ENCODE results near the gene SLC6A2. TPM values are rescaled to one million over a fixed set of nuclear protein-coding genes. Genes with fewer than 3 reads are reported as not detected.

The SLC6A2 gene
- total and polyA plus RNA-seq, 2 of the 13 experiments (the other 11 are each of a cell fraction or from before 2014, with no cell fraction given) = 0.62 to 0.66 TPM

DNA sequence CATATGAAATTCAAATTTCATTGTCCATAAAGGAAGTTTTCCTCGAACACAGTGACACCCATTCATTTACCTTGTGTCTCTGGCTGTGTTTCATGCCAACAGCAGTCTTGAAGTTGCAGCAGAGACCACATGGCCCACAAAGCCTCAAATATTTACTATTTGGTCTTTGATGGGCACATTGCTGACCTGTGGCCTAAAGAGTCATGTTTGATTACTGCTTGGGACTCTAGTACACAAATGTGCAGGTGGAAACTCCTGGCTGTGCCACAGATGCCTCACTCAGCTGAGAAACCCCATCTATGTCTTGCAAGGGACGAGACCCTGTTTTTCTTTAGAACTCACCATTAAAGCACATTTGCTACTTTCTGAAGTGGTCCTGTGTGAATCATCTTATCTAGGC lies 76.7 kb downstream of the SLC6A2 start:
- H2AFZ ChIP-seq (ENCODE audit: low read length) = no peak overlapping the region
- H3K9ac ChIP-seq (ENCODE audit: insufficient read depth, low read depth, low read length) = no peak overlapping the region
- H3K9me3 ChIP-seq (ENCODE audit: low read length) = no peaks in the 10 kb centered on the region
- in situ Hi-C loops (cut with HindIII; ENCODE audit: extremely low pct_ligation_motif_present, low pct_unique_long_range_greater_than_20kb) = no loop called here
- H3K4me2 ChIP-seq (ENCODE audit: low read depth, low read length) = no peak overlapping the region
- BruUV-seq (replicated peaks) = no TSS peak
- no peak overlapping the region for H3K27ac ChIP-seq (ENCODE audit: extremely low read length, insufficient read depth, low read length)
- no peak for FAIRE-seq
- H3K4me3 ChIP-seq (replicated peaks in 1 of 3; ENCODE audit: insufficient read depth in 1 of 3, low read depth in 2 of 3, low read length in 3 of 3) = no peak overlapping the region
- no peak for DNase-seq (ENCODE audit: low spot score)
- no peaks in the 10 kb centered on the region for H3K36me3 ChIP-seq (replicated peaks in 1 of 2; ENCODE audit: control insufficient read depth in 1 of 2, insufficient read depth in 2 of 2, low read length in 2 of 2)
- H3K79me2 ChIP-seq (ENCODE audit: insufficient read depth, low read length) = no peaks in the 10 kb centered on the region
- ChIA-PET CTCF (ENCODE audit: low intra/inter-chr PET ratio, low total read pairs) (no interaction called here), POLR2A (no interaction called here)
- intact Hi-C loops (cut with micrococcal nuclease; ENCODE audit: unreplicated experiment) = no loop called here
- H4K20me1 ChIP-seq (ENCODE audit: insufficient read depth, low read length) = no peaks in the 10 kb centered on the region
- ATAC-seq = no peak
- TF ChIP-seq ZNF451 (CRISPR knock-in tag; IDR thresholded peaks at IDR 0.05) (no peak), RFXAP (CRISPR knock-in tag; IDR thresholded peaks at IDR 0.05; ENCODE audit: borderline replicate concordance) (no peak), KLF16 (CRISPR knock-in tag; IDR thresholded peaks at IDR 0.05) (no peak), HHEX (CRISPR knock-in tag; IDR thresholded peaks at IDR 0.05) (peak; percentile 45; the same call in 1 of the 2 replicates), RBAK (CRISPR knock-in tag; IDR thresholded peaks at IDR 0.05) (no peak), SRY (CRISPR knock-in tag; IDR thresholded peaks at IDR 0.05) (no peak), ZNF264 (CRISPR knock-in tag; IDR thresholded peaks at IDR 0.05) (no peak), MLLT10 (CRISPR knock-in tag; IDR thresholded peaks at IDR 0.05) (no peak), TCF12 (IDR thresholded peaks at IDR 0.05) (no peak), TCF12 (CRISPR knock-in tag; IDR thresholded peaks at IDR 0.05) (no peak), ATF1 (CRISPR knock-in tag; IDR thresholded peaks at IDR 0.05) (no peak), NR2F2 (IDR thresholded peaks at IDR 0.05; ENCODE audit: borderline replicate concordance, low read depth) (0 out of 2 replicates have a peak, but pooled peaks have one; percentile 24)
- TF ChIP-seq, protein P1, sequence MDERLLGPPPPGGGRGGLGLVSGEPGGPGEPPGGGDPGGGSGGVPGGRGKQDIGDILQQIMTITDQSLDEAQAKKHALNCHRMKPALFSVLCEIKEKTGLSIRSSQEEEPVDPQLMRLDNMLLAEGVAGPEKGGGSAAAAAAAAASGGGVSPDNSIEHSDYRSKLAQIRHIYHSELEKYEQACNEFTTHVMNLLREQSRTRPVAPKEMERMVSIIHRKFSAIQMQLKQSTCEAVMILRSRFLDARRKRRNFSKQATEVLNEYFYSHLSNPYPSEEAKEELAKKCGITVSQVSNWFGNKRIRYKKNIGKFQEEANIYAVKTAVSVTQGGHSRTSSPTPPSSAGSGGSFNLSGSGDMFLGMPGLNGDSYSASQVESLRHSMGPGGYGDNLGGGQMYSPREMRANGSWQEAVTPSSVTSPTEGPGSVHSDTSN (CRISPR knock-in tag; IDR thresholded peaks at IDR 0.05) = 0 out of 2 replicates have a peak, but pooled peaks have one; percentile 23
- TF ChIP-seq, protein P2, sequence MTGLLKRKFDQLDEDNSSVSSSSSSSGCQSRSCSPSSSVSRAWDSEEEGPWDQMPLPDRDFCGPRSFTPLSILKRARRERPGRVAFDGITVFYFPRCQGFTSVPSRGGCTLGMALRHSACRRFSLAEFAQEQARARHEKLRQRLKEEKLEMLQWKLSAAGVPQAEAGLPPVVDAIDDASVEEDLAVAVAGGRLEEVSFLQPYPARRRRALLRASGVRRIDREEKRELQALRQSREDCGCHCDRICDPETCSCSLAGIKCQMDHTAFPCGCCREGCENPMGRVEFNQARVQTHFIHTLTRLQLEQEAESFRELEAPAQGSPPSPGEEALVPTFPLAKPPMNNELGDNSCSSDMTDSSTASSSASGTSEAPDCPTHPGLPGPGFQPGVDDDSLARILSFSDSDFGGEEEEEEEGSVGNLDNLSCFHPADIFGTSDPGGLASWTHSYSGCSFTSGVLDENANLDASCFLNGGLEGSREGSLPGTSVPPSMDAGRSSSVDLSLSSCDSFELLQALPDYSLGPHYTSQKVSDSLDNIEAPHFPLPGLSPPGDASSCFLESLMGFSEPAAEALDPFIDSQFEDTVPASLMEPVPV (CRISPR knock-in tag; IDR thresholded peaks at IDR 0.05) = no peak
- TF ChIP-seq, protein P3, sequence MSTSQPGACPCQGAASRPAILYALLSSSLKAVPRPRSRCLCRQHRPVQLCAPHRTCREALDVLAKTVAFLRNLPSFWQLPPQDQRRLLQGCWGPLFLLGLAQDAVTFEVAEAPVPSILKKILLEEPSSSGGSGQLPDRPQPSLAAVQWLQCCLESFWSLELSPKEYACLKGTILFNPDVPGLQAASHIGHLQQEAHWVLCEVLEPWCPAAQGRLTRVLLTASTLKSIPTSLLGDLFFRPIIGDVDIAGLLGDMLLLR (CRISPR knock-in tag; IDR thresholded peaks at IDR 0.05) = no peak
- H3K4me1 ChIP-seq (ENCODE audit: insufficient read depth, low read length) = no peaks in the 10 kb centered on the region
- peaks cover 0 to 6% of the 10 kb centered on the region in 2 experiments; a peak in 3 of 5 replicates for H3K27me3 ChIP-seq (ENCODE audit: control insufficient read depth in 1 of 2, insufficient read depth in 2 of 2, low read length in 2 of 2)
- WGBS (ENCODE audit: low lambda C conversion rate) = 22% methylated on average over 2 of the region's 2 CpGs
